Large intestine (tissue), 3 donors: ENCODE results near the gene PIK3R5. TPM values are rescaled to one million over a fixed set of nuclear protein-coding genes. Genes with fewer than 3 reads are reported as not detected.
A peak's percentile ranks its signal among the peaks of the same experiment; 100 is the strongest.

Source experiments
- DNase-seq, 2 donors: peaks; one replicate each; pipeline versions ENCODE4 v3.0.0 to v3.0.0-alpha.2; 2013
- H3K27ac ChIP-seq: one replicate; pipeline ENCODE4 v1.5.1; 2013; ENCODE audit warnings: low read length
- H3K27me3 ChIP-seq: 2 replicates; pipeline ENCODE4 v1.6.1; 2013; ENCODE audit warnings: low read length; ENCODE audit not compliant: control insufficient read depth, insufficient read depth
- H3K36me3 ChIP-seq: 2 replicates; pipeline ENCODE4 v1.6.1; 2013; ENCODE audit warnings: low read length; ENCODE audit not compliant: control insufficient read depth, insufficient read depth
- H3K4me1 ChIP-seq: one replicate; pipeline ENCODE4 v1.6.1; 2013; ENCODE audit warnings: low read length; ENCODE audit not compliant: control insufficient read depth, insufficient read depth
- H3K4me3 ChIP-seq: one replicate; pipeline ENCODE4 v1.5.1; 2013; ENCODE audit warnings: low read length
- H3K9me3 ChIP-seq: one replicate; pipeline ENCODE4 v1.6.1; 2013; ENCODE audit warnings: mild to moderate bottlenecking, low read depth, low read length, moderate library complexity; ENCODE audit not compliant: control insufficient read depth
- WGBS: methylation state at CpG from one replicate; pipeline ENCODE4 v1.1.5; 2013; ENCODE audit warnings: low lambda C conversion rate; ENCODE audit not compliant: insufficient coverage; 5-methylcytosine and 5-hydroxymethylcytosine counted together
- polyA plus RNA-seq: library from polyadenylated mRNA; unstranded; fragments of 120-200 nt; gene quantifications from one replicate; pipeline ENCODE4 v1.2.1, GENCODE V29; 2013

PIK3R5 gene
- polyA plus RNA-seq, 1 donor: 3.2 TPM

DNA sequence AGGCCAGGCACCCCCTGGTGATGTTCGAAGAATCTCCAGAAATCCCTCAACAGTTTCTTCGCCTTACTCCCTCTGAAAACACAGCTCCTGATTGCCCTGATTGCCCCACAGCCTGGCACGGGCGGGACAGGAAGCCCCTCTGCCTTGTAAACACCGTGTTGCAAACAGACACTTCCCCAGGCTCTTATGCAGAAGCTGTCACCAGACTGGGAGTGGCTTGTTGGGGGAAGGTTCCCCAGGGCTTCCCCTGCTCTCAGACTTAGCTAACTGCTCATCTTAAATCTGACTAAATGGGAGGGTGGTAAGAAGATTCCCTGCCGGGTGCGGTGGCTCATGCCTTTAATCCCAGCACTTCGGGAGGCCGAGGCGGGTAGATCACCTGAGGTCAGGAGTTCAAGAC lies 11.2 kb downstream of the PIK3R5 start:
- H3K4me3 ChIP-seq: no peak overlapping the region
- H3K9me3 ChIP-seq: no peaks in the 10 kb centered on the region
- DNase-seq: peak in 1 of 2 donors; percentile 10
- peaks cover 16% of the 10 kb centered on the region for H3K27me3 ChIP-seq
- H3K27ac ChIP-seq: no peak overlapping the region
- H3K4me1 ChIP-seq: no peaks in the 10 kb centered on the region
- WGBS: no CpG with 5 or more reads among the region's 10 CpGs
- H3K36me3 ChIP-seq: no peaks in the 10 kb centered on the region

- Histone ChIP-seq H3K27me3 (peaks cover 16% of the 10 kb centered on the region), H3K4me3 (no peak overlapping the region), H3K27ac (no peak overlapping the region), H3K36me3 (no peaks in the 10 kb centered on the region), H3K4me1 (no peaks in the 10 kb centered on the region), H3K9me3 (no peaks in the 10 kb centered on the region)
- no CpG with 5 or more reads among the region's 2 CpGs for WGBS
- no peak for DNase-seq
Measured at GRCh38 chr17:8953156-8953885, 12.2 kb downstream of the PIK3R5 start.

GRCh38 chr17:8952191-8952590 lies 13.3 kb downstream of the PIK3R5 start:
- Histone ChIP-seq H3K4me3 (no peak overlapping the region), H3K36me3 (no peaks in the 10 kb centered on the region), H3K27ac (no peak overlapping the region), H3K27me3 (peaks cover 13% of the 10 kb centered on the region), H3K4me1 (no peaks in the 10 kb centered on the region), H3K9me3 (no peaks in the 10 kb centered on the region)
- no CpG with 5 or more reads among the region's 1 CpG for WGBS
- no peak for DNase-seq

DNA sequence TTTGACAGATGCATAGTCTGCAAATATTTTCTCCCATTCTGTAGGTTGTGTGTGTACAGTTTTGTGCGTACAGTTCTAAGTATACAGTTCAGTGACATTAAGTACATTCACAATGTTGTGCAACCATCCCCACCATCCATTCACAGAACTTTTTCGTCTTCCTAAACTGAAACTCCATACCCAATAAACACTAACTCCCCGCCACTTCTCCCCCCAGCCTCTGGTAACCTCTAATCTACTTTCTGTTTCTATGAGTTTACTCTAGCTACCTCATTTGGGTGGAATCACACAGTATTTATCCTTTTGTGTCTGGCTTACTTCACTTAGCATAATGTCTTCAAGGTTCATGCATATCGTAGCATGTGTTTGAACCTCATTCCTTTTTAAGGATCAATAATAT lies 14.3 kb downstream of the PIK3R5 start:
- no peaks in the 10 kb centered on the region for H3K9me3 ChIP-seq
- H3K4me1 ChIP-seq: no peaks in the 10 kb centered on the region
- no peak overlapping the region for H3K4me3 ChIP-seq
- H3K27me3 ChIP-seq: peaks cover 9% of the 10 kb centered on the region
- no peaks in the 10 kb centered on the region for H3K36me3 ChIP-seq
- WGBS: 100% methylated on average over 2 of the region's 4 CpGs
- no peak for DNase-seq
- no peak overlapping the region for H3K27ac ChIP-seq

GRCh38 chr17:8949061-8949661 lies 16.3 kb downstream of the PIK3R5 start:
- Histone ChIP-seq H3K27me3 (peaks cover 5% of the 10 kb centered on the region), H3K4me3 (no peak overlapping the region), H3K27ac (no peak overlapping the region), H3K4me1 (no peaks in the 10 kb centered on the region), H3K9me3 (no peaks in the 10 kb centered on the region), H3K36me3 (no peaks in the 10 kb centered on the region)
- 91% methylated on average over 5 of the region's 9 CpGs for WGBS
- no peak for DNase-seq

GRCh38 chr17:8948462-8948861 lies 17.0 kb downstream of the PIK3R5 start:
- no peak for DNase-seq
- H3K4me3 ChIP-seq: no peak overlapping the region
- WGBS: 100% methylated on average over 1 of the region's 7 CpGs
- no peaks in the 10 kb centered on the region for H3K9me3 ChIP-seq
- H3K4me1 ChIP-seq: no peaks in the 10 kb centered on the region
- H3K27ac ChIP-seq: no peak overlapping the region
- H3K27me3 ChIP-seq: peaks cover 5% of the 10 kb centered on the region
- no peaks in the 10 kb centered on the region for H3K36me3 ChIP-seq

GRCh38 chr17:8947201-8947600 lies 18.3 kb downstream of the PIK3R5 start:
- no CpG with 5 or more reads among the region's 7 CpGs for WGBS
- Histone ChIP-seq H3K27ac (no peak overlapping the region), H3K4me3 (no peak overlapping the region), H3K27me3 (no peaks in the 10 kb centered on the region), H3K9me3 (no peaks in the 10 kb centered on the region), H3K36me3 (no peaks in the 10 kb centered on the region), H3K4me1 (no peaks in the 10 kb centered on the region)
- no peak for DNase-seq

DNA sequence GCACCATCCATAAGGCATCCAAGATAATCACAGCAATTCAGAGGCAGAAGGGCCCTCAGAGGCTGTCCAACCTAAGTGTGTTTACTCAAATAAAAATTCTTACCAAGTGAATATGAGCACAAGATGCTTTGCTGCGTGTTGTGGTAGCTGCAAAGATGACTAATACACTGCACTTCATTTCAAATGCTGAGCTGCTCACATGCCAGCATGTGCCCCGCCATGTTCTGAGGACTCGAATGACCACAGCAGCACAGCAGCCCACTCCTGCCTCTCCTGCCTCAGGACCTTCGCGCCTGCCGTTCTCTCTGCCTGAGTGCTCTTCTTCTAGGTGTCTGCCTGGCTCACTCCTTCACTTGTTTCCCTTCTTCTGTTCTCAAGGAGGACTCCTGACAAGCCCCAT lies 19.0 kb downstream of the PIK3R5 start:
- Histone ChIP-seq H3K27me3 (no peaks in the 10 kb centered on the region), H3K9me3 (no peaks in the 10 kb centered on the region), H3K4me1 (no peaks in the 10 kb centered on the region), H3K36me3 (no peaks in the 10 kb centered on the region), H3K4me3 (no peak overlapping the region), H3K27ac (no peak overlapping the region)
- no CpG with 5 or more reads among the region's 6 CpGs for WGBS
- no peak for DNase-seq

- no CpG with 5 or more reads among the region's 8 CpGs for WGBS
- Histone ChIP-seq H3K27me3 (no peaks in the 10 kb centered on the region), H3K4me3 (no peak overlapping the region), H3K36me3 (no peaks in the 10 kb centered on the region), H3K27ac (no peak overlapping the region), H3K4me1 (no peaks in the 10 kb centered on the region), H3K9me3 (no peaks in the 10 kb centered on the region)
- no peak for DNase-seq
Measured at GRCh38 chr17:8946071-8946470, 19.4 kb downstream of the PIK3R5 start.

DNA sequence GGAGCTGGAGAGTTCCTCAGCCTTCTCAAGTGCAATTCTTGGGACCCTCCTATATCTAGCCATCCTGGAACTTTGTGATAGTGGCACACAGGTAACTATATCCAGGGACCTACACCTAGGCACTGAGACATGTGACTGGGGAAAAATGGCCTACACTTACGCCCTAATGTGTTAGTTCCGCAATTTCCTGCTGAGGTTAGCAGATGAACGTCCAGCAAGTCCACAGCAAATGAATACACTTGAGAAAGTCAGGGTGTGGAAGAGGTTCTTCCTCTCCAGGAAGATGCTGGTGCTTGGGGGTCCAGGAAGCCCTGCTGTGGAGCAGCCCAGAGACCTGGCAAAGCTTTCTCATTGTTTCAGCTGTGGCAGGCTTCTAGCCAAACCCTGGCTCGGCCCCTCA lies 20.8 kb downstream of the PIK3R5 start:
- H3K27me3 ChIP-seq: peaks cover 4% of the 10 kb centered on the region
- no peak for DNase-seq
- WGBS: no CpG with 5 or more reads among the region's 4 CpGs
- no peak overlapping the region for H3K4me3 ChIP-seq
- no peak overlapping the region for H3K27ac ChIP-seq
- no peaks in the 10 kb centered on the region for H3K36me3 ChIP-seq
- no peaks in the 10 kb centered on the region for H3K4me1 ChIP-seq
- H3K9me3 ChIP-seq: no peaks in the 10 kb centered on the region

- DNase-seq: no peak
Measured at GRCh38 chr17:8944083-8944482, 21.4 kb downstream of the PIK3R5 start.

More at GRCh38 chr17:8944083-8944482, 21.4 kb downstream of the PIK3R5 start:
- peaks cover 4% of the 10 kb centered on the region for H3K27me3 ChIP-seq
- no peaks in the 10 kb centered on the region for H3K4me1 ChIP-seq
- H3K9me3 ChIP-seq: no peaks in the 10 kb centered on the region
- no peaks in the 10 kb centered on the region for H3K36me3 ChIP-seq
- H3K4me3 ChIP-seq: no peak overlapping the region
- no peak overlapping the region for H3K27ac ChIP-seq
